ENCODE results near the gene PI4K2B.

- TF ChIP-seq CTCF (IDR thresholded peaks at IDR 0.05; ENCODE audit: low read length) (no peak), EZH2phosphoT487 (IDR thresholded peaks at IDR 0.05; ENCODE audit: low read length) (no peak)
Measured at GRCh38 chr4:25215511-25215910, 18.3 kb upstream of the PI4K2B start.

Data from MM.1S (cell line).